ENCODE results near the gene IPPK.
"Not testable (repeated sequence)": the region's sequence is repeated elsewhere in the genome, so short reads cannot be mapped to it uniquely, and the experiment has no call there.

IPPK gene

DNA sequence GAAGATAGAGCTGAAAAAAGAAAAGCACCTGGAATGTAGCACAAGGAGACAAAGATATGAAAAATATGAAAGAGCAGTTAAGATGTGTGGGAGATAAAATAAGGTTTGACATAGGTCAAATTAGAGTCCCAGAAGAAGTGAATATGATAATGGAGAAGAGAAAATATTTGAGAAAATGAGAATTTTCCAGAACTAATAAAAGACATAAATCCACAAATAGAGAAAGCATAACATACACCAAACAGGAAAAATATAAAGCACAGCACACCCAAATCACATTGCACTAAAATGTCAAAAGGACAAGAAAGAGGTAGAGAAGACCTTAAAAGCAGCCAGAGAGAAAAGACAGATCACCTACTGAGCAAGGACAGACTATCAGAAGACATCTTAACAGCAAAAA lies 43.4 kb downstream of the IPPK start:
- H3K27me3 Mint-ChIP-seq (ENCODE audit: low read depth, poor library complexity), result no peaks in the 10 kb centered on the region
- H3K9me3 Mint-ChIP-seq, result peaks cover 16% of the 10 kb centered on the region
- no peaks in the 10 kb centered on the region for H3K4me1 Mint-ChIP-seq
- no peak overlapping the region for H3K4me3 Mint-ChIP-seq
- no peak overlapping the region for H3K27ac Mint-ChIP-seq
- TF ChIP-seq, protein P1, sequence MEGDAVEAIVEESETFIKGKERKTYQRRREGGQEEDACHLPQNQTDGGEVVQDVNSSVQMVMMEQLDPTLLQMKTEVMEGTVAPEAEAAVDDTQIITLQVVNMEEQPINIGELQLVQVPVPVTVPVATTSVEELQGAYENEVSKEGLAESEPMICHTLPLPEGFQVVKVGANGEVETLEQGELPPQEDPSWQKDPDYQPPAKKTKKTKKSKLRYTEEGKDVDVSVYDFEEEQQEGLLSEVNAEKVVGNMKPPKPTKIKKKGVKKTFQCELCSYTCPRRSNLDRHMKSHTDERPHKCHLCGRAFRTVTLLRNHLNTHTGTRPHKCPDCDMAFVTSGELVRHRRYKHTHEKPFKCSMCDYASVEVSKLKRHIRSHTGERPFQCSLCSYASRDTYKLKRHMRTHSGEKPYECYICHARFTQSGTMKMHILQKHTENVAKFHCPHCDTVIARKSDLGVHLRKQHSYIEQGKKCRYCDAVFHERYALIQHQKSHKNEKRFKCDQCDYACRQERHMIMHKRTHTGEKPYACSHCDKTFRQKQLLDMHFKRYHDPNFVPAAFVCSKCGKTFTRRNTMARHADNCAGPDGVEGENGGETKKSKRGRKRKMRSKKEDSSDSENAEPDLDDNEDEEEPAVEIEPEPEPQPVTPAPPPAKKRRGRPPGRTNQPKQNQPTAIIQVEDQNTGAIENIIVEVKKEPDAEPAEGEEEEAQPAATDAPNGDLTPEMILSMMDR (IDR thresholded peaks at IDR 0.05), result no peak
- DNase-seq, result no peak
- H3K36me3 Mint-ChIP-seq (ENCODE audit: low read depth), result peaks cover 63% of the 10 kb centered on the region

DNA sequence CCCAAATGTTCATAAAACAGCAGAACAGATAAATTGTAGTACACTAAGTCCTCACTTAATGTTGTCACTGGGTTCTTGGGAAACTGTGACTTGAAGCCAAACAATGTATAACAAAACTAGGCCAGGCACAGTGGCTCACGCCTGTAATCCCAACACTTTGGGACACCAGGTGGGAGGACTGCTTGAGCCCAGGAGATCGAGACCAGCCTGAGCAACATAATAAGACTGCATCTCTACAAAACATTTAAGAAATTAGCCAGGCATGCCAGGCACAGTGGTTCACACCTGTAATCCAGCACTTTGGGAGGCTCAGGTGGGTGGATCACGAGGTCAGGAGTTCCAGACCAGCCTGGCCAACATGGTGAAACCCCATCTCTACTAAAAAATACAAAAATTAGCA lies 46.0 kb downstream of the IPPK start:
- peaks cover 49% of the 10 kb centered on the region for H3K36me3 Mint-ChIP-seq (ENCODE audit: low read depth)
- H3K27me3 Mint-ChIP-seq (ENCODE audit: low read depth, poor library complexity); H3K27ac Mint-ChIP-seq; H3K4me1 Mint-ChIP-seq; DNase-seq; H3K9me3 Mint-ChIP-seq; H3K4me3 Mint-ChIP-seq: not testable (repeated sequence)

DNA sequence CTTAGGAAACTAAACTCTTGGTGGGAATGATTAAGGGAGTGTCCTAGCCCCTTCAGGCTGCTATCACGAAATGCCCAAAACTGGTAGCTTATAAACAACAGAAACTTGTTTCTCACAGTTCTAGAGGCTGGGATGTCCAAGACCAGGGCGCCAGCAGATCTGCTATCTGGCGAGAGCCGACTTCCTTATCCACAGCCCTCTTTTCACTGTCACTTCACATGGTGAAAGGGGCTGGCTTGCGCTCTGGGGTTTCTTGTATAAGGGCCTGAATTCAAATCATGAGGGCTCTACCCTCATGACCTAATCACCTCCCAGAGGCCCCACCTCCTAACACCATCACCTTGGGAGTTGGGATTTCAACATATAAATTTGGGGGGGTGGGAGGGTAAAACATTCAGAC lies 49.1 kb downstream of the IPPK start:
- Mint-ChIP-seq H3K9me3 (no peaks in the 10 kb centered on the region), H3K27me3 (ENCODE audit: low read depth, poor library complexity) (no peaks in the 10 kb centered on the region), H3K27ac (no peak overlapping the region), H3K4me1 (peaks cover 21% of the 10 kb centered on the region), H3K36me3 (ENCODE audit: low read depth) (peaks cover 30% of the 10 kb centered on the region), H3K4me3 (no peak overlapping the region)
- DNase-seq, result no peak
- TF ChIP-seq, protein P1 (IDR thresholded peaks at IDR 0.05), result no peak

DNA sequence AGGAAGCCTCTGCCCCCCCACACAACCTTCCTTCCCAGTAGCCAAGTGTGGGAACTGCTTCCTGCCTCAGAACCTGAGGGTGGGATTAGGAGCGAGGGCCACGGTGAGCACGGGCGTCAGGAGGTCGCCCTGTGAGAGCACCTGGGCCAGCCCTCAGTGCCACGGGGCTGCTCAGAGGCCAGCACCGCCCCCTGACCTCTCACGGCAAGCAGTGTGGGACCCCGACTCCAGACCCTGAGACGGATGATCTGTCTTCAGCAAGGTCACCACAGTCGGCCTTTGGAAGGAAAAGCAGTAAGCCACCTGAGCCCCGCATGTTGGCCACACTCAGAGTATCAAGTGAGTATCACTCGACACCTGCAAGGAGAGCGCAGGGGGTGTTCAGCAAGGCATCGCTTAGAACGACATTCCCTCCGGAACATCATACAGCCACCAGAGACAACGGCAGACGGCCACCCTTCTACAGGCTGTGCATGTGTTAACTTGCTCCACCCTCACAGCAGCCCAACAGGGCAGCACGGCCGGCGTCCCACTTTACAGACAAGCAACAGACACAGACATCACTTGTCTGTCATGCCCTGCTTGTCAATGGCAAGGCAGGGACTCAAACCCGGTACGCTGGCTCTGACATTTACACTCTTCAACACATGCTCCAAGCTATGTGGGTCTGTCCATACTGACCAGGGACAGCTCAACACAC lies 50.2 kb downstream of the IPPK start:
- Mint-ChIP-seq H3K4me1 (peaks cover 21% of the 10 kb centered on the region), H3K36me3 (ENCODE audit: low read depth) (peaks cover 32% of the 10 kb centered on the region), H3K9me3 (no peaks in the 10 kb centered on the region), H3K27me3 (ENCODE audit: low read depth, poor library complexity) (no peaks in the 10 kb centered on the region), H3K4me3 (no peak overlapping the region), H3K27ac (peak overlapping the region; percentile 42)
- TF ChIP-seq, protein P1 (IDR thresholded peaks at IDR 0.05), result no peak
- DNase-seq, result no peak

DNA sequence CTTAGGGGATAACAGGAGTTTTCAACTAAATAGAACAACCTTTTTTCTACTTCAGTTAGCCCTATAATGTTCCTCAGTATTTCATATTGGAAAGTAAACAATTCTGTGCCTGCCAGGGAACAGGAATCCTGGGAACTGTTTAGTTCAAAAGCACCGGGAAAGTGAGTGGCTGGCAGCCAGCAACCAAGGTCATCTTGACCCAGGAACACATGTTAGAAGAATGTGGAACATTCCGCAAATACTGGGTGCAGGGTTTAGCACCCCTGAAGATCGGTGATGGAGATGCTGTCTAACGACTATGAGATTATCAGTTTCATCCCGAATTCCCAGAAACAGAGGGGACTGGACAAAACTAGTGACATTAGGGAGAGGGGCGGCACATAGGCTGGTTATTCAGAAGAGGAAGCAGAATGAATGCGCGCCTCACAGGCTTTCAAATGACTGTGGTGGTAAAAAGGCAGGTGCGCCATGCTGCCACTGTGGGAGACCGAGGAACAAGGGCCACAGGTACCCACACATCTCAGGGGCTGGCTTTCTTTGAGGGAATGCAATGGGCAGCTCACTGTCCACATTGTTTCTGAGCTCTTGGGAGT lies 51.2 kb downstream of the IPPK start:
- DNase-seq, result no peak
- Mint-ChIP-seq H3K9me3 (no peaks in the 10 kb centered on the region), H3K4me3 (no peak overlapping the region), H3K27ac (no peak overlapping the region), H3K4me1 (peaks cover 21% of the 10 kb centered on the region), H3K27me3 (ENCODE audit: low read depth, poor library complexity) (no peaks in the 10 kb centered on the region), H3K36me3 (ENCODE audit: low read depth) (peaks cover 33% of the 10 kb centered on the region)
- TF ChIP-seq, protein P1 (IDR thresholded peaks at IDR 0.05), result no peak

DNA sequence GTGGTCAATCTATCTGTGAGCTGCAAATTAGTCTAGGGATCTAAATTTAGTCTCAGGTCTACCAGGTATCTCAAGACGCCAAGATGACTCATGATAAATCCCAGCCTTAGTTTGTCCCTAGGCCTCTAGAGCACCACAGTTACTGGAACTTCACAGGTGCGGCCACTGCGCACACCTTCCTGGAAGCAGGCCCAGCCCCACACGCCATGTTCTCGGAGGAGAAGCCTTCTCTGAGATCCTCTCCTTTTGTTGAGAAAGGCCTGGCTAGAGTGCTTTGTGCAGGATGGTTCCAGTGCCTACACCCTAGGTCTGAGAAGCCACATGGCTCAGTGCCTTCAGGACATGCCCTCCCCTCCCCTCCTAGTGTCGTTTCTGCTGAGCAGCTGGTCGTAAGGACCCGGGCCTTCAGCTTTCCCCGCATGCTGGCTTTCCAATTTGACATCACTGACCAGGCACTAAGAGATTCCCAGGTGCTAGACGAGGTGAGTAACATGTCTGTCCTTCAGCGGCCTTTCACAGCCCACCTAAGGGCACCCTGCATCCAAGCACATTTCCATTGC lies 51.9 kb downstream of the IPPK start:
- Mint-ChIP-seq H3K4me3 (no peak overlapping the region), H3K36me3 (ENCODE audit: low read depth) (peaks cover 33% of the 10 kb centered on the region), H3K4me1 (peaks cover 21% of the 10 kb centered on the region), H3K27me3 (ENCODE audit: low read depth, poor library complexity) (no peaks in the 10 kb centered on the region), H3K27ac (peak overlapping the region; percentile 42), H3K9me3 (no peaks in the 10 kb centered on the region)
- TF ChIP-seq, protein P1 (IDR thresholded peaks at IDR 0.05), result no peak
- DNase-seq, result no peak
